Osteocyte (in vitro differentiated cells): Measurements from ENCODE around the gene ADAMTS16. TPM values are rescaled to one million over a fixed set of nuclear protein-coding genes. Genes with fewer than 3 reads are reported as not detected.

Experiments used
- DNase-seq: peaks from one replicate; pipeline ENCODE4 v3.0.0; 2021; ENCODE audit warnings: mixed read lengths; ENCODE audit not compliant: unreplicated experiment; ENCODE audit errors: extremely low spot score
- H3K27ac Mint-ChIP-seq: one replicate; pipeline ENCODE4 v1.8.0; 2021; ENCODE audit warnings: mild to moderate bottlenecking, mixed read lengths; ENCODE audit not compliant: unreplicated experiment
- H3K27me3 Mint-ChIP-seq: one replicate; pipeline ENCODE4 v1.8.0; 2021; ENCODE audit warnings: mixed read lengths; ENCODE audit not compliant: unreplicated experiment
- H3K36me3 Mint-ChIP-seq: one replicate; pipeline ENCODE4 v1.8.0; 2021; ENCODE audit warnings: mixed read lengths; ENCODE audit not compliant: unreplicated experiment
- H3K4me1 Mint-ChIP-seq: one replicate; pipeline ENCODE4 v1.8.0; 2021; ENCODE audit warnings: mixed read lengths; ENCODE audit not compliant: unreplicated experiment
- H3K4me3 Mint-ChIP-seq: one replicate; pipeline ENCODE4 v1.8.0; 2021; ENCODE audit warnings: mild to moderate bottlenecking, moderate library complexity, mixed read lengths; ENCODE audit not compliant: unreplicated experiment
- H3K9me3 Mint-ChIP-seq: one replicate; pipeline ENCODE4 v1.8.0; 2021; ENCODE audit warnings: mixed read lengths; ENCODE audit not compliant: unreplicated experiment
- total RNA-seq: library from RNA; stranded (reverse); gene quantifications from 2 replicates; pipeline ENCODE4 v1.2.1, GENCODE V29; 2021
- TF ChIP-seq, protein P1 (sequence below): fragments of 200-600 bp; sonication (generic); IDR thresholded peaks from 2 replicates; pipeline ENCODE4 v1.5.0; 2021; ENCODE audit warnings: antibody characterized with exemption, mild to moderate bottlenecking, moderate library complexity

Gene ADAMTS16
- total RNA-seq, 1 donor from 2014 or later = not detected

DNA sequence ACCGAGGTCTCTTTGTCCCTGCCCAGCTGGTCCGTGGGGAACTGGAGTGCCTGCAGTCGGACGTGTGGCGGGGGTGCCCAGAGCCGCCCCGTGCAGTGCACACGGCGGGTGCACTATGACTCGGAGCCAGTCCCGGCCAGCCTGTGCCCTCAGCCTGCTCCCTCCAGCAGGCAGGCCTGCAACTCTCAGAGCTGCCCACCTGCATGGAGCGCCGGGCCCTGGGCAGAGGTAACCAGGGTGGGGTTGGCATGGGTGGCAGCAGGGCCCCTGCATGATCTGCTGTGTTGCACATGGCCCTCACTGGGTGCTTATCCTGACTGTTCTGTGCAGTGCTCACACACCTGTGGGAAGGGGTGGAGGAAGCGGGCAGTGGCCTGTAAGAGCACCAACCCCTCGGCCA, 163.1 kb downstream of the ADAMTS16 start:
- TF ChIP-seq, protein P1, sequence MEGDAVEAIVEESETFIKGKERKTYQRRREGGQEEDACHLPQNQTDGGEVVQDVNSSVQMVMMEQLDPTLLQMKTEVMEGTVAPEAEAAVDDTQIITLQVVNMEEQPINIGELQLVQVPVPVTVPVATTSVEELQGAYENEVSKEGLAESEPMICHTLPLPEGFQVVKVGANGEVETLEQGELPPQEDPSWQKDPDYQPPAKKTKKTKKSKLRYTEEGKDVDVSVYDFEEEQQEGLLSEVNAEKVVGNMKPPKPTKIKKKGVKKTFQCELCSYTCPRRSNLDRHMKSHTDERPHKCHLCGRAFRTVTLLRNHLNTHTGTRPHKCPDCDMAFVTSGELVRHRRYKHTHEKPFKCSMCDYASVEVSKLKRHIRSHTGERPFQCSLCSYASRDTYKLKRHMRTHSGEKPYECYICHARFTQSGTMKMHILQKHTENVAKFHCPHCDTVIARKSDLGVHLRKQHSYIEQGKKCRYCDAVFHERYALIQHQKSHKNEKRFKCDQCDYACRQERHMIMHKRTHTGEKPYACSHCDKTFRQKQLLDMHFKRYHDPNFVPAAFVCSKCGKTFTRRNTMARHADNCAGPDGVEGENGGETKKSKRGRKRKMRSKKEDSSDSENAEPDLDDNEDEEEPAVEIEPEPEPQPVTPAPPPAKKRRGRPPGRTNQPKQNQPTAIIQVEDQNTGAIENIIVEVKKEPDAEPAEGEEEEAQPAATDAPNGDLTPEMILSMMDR = no peak
- no peak overlapping the region for H3K4me3 Mint-ChIP-seq
- H3K4me1 Mint-ChIP-seq = peaks cover 11% of the 10 kb centered on the region
- peaks cover 9% of the 10 kb centered on the region for H3K9me3 Mint-ChIP-seq
- no peaks in the 10 kb centered on the region for H3K36me3 Mint-ChIP-seq
- no peaks in the 10 kb centered on the region for H3K27me3 Mint-ChIP-seq
- DNase-seq = no peak
- H3K27ac Mint-ChIP-seq = no peak overlapping the region

DNA sequence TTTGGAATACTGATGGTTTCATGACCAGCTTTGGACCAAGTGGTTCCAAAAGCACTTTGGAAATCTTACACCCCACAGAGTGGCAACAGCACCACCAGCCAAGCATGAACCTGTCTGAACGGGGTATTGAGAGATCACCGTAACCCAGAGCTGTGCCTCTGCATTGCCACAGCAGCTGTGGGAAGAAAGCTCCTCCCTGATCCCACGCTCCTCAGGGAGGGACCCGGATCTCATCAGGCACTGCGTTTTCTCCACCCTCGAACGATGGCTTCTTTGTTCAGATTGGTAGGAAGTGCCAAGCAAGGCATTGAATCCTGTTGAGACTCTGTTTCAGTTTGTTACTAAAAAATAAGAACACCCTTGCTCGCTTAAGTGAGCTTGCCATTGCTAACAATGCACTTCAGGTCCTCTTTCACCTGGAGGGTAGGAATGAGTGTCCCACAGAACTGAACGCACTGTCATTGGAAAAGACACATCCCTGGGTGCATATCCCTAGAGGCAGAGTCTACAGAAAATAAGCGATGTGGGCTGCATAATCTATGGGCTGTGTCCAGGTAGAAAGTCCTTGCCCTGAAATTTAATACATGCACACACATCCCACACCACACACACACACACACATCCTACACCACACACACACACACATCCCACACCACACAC, 164.4 kb downstream of the ADAMTS16 start:
- TF ChIP-seq, protein P1 = no peak
- peaks cover 9% of the 10 kb centered on the region for H3K9me3 Mint-ChIP-seq
- DNase-seq = no peak
- H3K27ac Mint-ChIP-seq = no peak overlapping the region
- no peaks in the 10 kb centered on the region for H3K27me3 Mint-ChIP-seq
- H3K4me3 Mint-ChIP-seq = no peak overlapping the region
- H3K4me1 Mint-ChIP-seq = peaks cover 11% of the 10 kb centered on the region
- no peaks in the 10 kb centered on the region for H3K36me3 Mint-ChIP-seq

DNA sequence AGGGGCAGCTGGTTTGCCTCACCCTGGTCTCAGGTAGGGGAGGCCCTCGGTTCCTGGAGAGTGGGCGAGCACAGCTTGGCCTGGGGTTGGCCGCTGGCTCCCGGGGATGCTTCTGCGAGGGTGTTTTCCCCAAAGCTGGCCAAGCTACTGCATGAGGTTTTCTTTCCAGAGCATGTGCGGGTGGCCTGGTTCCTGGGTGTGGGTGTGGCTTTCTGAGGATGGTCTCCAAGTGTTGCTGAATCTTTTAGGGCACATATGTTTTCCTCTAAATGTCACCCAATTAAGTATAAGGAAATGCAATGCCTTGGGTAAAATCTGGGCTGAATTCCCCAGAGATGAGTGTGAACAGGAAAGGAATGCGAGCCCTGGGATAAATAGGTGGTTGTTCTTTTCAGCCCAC, 166.6 kb downstream of the ADAMTS16 start:
- no peak overlapping the region for H3K27ac Mint-ChIP-seq
- TF ChIP-seq, protein P1 = no peak
- H3K36me3 Mint-ChIP-seq = no peaks in the 10 kb centered on the region
- no peak for DNase-seq
- H3K9me3 Mint-ChIP-seq = peaks cover 9% of the 10 kb centered on the region
- H3K27me3 Mint-ChIP-seq = no peaks in the 10 kb centered on the region
- peaks cover 11% of the 10 kb centered on the region for H3K4me1 Mint-ChIP-seq
- no peak overlapping the region for H3K4me3 Mint-ChIP-seq

DNA sequence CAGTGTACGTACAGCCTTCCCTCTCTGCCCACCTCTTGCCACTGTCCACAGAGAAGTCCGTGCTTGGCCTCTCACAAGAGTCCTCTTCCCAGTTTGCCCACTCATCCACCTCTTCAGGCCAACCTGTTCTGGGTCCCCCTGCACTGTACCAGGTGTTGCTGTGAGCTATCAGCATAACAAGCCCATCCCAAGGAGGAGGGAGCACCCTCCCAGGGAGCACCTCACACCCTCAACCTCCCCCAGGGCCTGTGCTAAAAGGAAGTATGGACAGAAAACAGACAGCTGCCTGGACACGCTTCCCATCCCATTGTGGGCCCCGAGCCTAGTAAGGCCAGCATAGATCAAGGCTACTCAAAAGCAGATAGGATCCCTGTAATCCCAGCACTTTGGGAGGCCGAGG, 168.2 kb downstream of the ADAMTS16 start:
- H3K9me3 Mint-ChIP-seq = no peaks in the 10 kb centered on the region
- H3K36me3 Mint-ChIP-seq = no peaks in the 10 kb centered on the region
- no peak overlapping the region for H3K4me3 Mint-ChIP-seq
- H3K27ac Mint-ChIP-seq = no peak overlapping the region
- no peak for DNase-seq
- H3K4me1 Mint-ChIP-seq = peaks cover 14% of the 10 kb centered on the region
- TF ChIP-seq, protein P1 = no peak
- no peaks in the 10 kb centered on the region for H3K27me3 Mint-ChIP-seq

DNA sequence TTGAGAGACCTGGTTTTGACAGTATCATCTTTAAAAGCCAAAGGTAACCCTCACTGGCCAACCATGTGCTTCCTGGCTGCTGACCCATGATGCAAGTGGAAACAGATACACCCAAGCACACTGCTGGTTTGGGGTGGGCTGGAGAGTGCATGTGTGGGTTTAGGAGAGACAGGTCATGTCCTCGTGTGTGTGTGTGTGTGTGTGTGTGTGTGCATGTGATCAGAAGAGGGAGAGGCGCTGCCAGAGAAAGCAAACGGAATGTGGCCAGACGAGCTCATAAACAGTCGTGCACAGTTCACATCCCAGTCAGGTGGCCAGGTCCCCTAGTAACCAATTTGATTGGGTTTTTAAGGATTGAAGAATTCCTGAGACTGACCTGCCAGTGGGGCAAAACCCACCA, 169.5 kb downstream of the ADAMTS16 start:
- Mint-ChIP-seq H3K9me3 (no peaks in the 10 kb centered on the region), H3K4me1 (peaks cover 14% of the 10 kb centered on the region), H3K27me3 (no peaks in the 10 kb centered on the region), H3K36me3 (no peaks in the 10 kb centered on the region), H3K27ac (no peak overlapping the region), H3K4me3 (no peak overlapping the region)
- TF ChIP-seq, protein P1 = no peak
- DNase-seq = no peak
